PC-9 (cell line): Measurements from ENCODE around the gene SPAM1. TPM values are rescaled to one million over a fixed set of nuclear protein-coding genes. Genes with fewer than 3 reads are reported as not detected.

Source experiments
- BruUV-seq: library from RNA; stranded (reverse); fragments of 400-500 nt; replicated peaks from 2 replicates; lab custom pipeline; 2021; lab: Mats Ljungman, UMichigan
- CTCF ChIA-PET: fragments of 300-600 bp; sonication (Branson Sonifier 250); formaldehyde crosslinking; loops from one replicate; lab custom pipeline; 2022; ENCODE audit warnings: antibody characterized with exemption; lab: Charles Lee
- POLR2A ChIA-PET: fragments of 300-600 bp; sonication (Branson Sonifier 250); formaldehyde crosslinking; loops from one replicate; lab custom pipeline; 2022; ENCODE audit warnings: antibody characterized with exemption; ENCODE audit not compliant: unreplicated experiment; lab: Charles Lee
- DNase-seq, 2 experiments: peaks; one replicate each; pipeline versions ENCODE4 v3.0.0 to v3.0.0-alpha.2; 2015 to 2022; ENCODE audit warnings: mixed read lengths in 1 of 2
- H2AFZ ChIP-seq: fragments of 200-600 bp; sonication (generic); 2 replicates; pipeline ENCODE4 v1.8.1; 2017; ENCODE audit warnings: antibody characterized with exemption
- H3F3A ChIP-seq: fragments of 200-600 bp; sonication (generic); 2 replicates; pipeline ENCODE4 v1.8.1; 2017; ENCODE audit warnings: antibody characterized with exemption, mild to moderate bottlenecking, low read depth; ENCODE audit not compliant: insufficient read depth
- H3K27ac ChIP-seq: fragments of 200-600 bp; sonication (generic); 2 replicates; pipeline ENCODE4 v1.6.1; 2016; ENCODE audit warnings: mixed run types
- H3K27me3 ChIP-seq: fragments of 200-600 bp; sonication (generic); 2 replicates; pipeline ENCODE4 v1.6.1; 2016; ENCODE audit warnings: low read depth, mixed run types; ENCODE audit not compliant: insufficient read depth
- H3K36me3 ChIP-seq: fragments of 200-600 bp; sonication (generic); 2 replicates; pipeline ENCODE4 v1.6.1; 2016; ENCODE audit warnings: low read depth, mixed run types
- H3K4me1 ChIP-seq: fragments of 200-600 bp; sonication (generic); replicated peaks from 2 replicates; pipeline ENCODE4 v1.6.1; 2016; ENCODE audit warnings: mixed run types; ENCODE audit not compliant: insufficient read depth
- H3K4me2 ChIP-seq: fragments of 200-600 bp; sonication (generic); 2 replicates; pipeline ENCODE4 v1.6.1; 2017; ENCODE audit warnings: mixed run types
- H3K4me3 ChIP-seq: fragments of 200-600 bp; sonication (generic); 2 replicates; pipeline ENCODE4 v1.6.1; 2016; ENCODE audit warnings: mixed run types
- H3K79me2 ChIP-seq: fragments of 200-600 bp; sonication (generic); 2 replicates; pipeline ENCODE4 v1.6.1; 2017; ENCODE audit warnings: low read depth, mixed run types
- H3K9me2 ChIP-seq: fragments of 200-600 bp; sonication (generic); 2 replicates; pipeline ENCODE4 v1.8.1; 2017; ENCODE audit warnings: mild to moderate bottlenecking; ENCODE audit not compliant: insufficient read depth
- H3K9me3 ChIP-seq: fragments of 200-600 bp; sonication (generic); 2 replicates; pipeline ENCODE4 v1.8.1; 2016; ENCODE audit warnings: low read depth; ENCODE audit not compliant: insufficient read depth
- H4K20me1 ChIP-seq: fragments of 200-600 bp; sonication (generic); 2 replicates; pipeline ENCODE4 v1.8.1; 2017; ENCODE audit not compliant: insufficient read depth
- EZH2 ChIP-seq: fragments of 200-600 bp; sonication (generic); IDR thresholded peaks from 2 replicates; pipeline ENCODE4 v1.8.0; 2017; ENCODE audit warnings: antibody characterized with exemption, low read depth
- intact Hi-C: fragments of 100-400 bp; cut with micrococcal nuclease; formaldehyde crosslinking; loops from one replicate; pipeline ENCODE4 v1.10.0; 2022; ENCODE audit not compliant: unreplicated experiment
- total RNA-seq: library from RNA; stranded (reverse); gene quantifications from 2 replicates; pipeline ENCODE4 v1.2.3, GENCODE V29; 2021
- TF ChIP-seq, protein P1 (sequence below): fragments of 200-600 bp; sonication (generic); conservative IDR thresholded peaks from 2 replicates; pipeline ENCODE4 v1.6.1; 2017; ENCODE audit warnings: mixed run types, antibody characterized with exemption, mild to moderate bottlenecking, moderate library complexity

SPAM1 gene
- total RNA-seq, 1 experiment from 2014 or later: not detected

GRCh38 chr7:123935436-123936381, 10.7 kb downstream of the SPAM1 start:
- Histone ChIP-seq H3F3A (no peaks in the 10 kb centered on the region), H3K4me1 (peaks cover 8% of the 10 kb centered on the region), H3K36me3 (no peaks in the 10 kb centered on the region), H3K79me2 (no peaks in the 10 kb centered on the region), H3K9me2 (no peaks in the 10 kb centered on the region), H3K4me3 (no peak overlapping the region), H3K9me3 (peaks cover 12% of the 10 kb centered on the region; the same call in 1 of the 2 replicates), H3K27me3 (no peaks in the 10 kb centered on the region), H3K4me2 (no peak overlapping the region), H4K20me1 (no peaks in the 10 kb centered on the region), H2AFZ (no peak overlapping the region), H3K27ac (no peak overlapping the region)
- ChIA-PET POLR2A (no interaction called here), CTCF (no interaction called here)
- TF ChIP-seq EZH2: no peak
- TF ChIP-seq, protein P1, sequence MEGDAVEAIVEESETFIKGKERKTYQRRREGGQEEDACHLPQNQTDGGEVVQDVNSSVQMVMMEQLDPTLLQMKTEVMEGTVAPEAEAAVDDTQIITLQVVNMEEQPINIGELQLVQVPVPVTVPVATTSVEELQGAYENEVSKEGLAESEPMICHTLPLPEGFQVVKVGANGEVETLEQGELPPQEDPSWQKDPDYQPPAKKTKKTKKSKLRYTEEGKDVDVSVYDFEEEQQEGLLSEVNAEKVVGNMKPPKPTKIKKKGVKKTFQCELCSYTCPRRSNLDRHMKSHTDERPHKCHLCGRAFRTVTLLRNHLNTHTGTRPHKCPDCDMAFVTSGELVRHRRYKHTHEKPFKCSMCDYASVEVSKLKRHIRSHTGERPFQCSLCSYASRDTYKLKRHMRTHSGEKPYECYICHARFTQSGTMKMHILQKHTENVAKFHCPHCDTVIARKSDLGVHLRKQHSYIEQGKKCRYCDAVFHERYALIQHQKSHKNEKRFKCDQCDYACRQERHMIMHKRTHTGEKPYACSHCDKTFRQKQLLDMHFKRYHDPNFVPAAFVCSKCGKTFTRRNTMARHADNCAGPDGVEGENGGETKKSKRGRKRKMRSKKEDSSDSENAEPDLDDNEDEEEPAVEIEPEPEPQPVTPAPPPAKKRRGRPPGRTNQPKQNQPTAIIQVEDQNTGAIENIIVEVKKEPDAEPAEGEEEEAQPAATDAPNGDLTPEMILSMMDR: no peak
- intact Hi-C loops: no loop called here
- DNase-seq: no peak
- BruUV-seq: no TSS peak

DNA sequence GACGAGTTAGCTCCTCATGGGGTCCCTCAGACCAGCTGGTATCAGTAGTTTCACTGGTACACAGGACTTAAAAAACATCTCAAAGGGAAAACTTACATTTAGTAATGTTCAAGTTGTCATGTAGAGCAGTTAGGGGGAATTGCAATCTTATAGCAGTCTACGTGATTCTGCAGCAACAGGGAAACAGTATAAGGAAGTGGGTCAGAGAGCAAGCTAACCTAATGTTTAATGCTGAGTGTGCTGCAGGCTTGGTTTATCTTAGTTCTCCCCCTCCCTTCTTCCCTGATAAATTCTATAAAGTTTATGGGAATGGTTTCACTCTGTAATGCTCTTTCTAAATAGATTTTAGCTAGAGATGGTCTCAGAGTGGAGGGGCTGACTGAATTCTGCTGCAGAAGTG, 11.3 kb downstream of the SPAM1 start:
- Histone ChIP-seq H3K27ac (no peak overlapping the region), H3K9me2 (no peaks in the 10 kb centered on the region), H3K79me2 (no peaks in the 10 kb centered on the region), H3K36me3 (no peaks in the 10 kb centered on the region), H2AFZ (no peak overlapping the region), H3F3A (no peaks in the 10 kb centered on the region), H3K4me3 (no peak overlapping the region), H3K27me3 (no peaks in the 10 kb centered on the region), H3K4me2 (no peak overlapping the region), H3K4me1 (peaks cover 10% of the 10 kb centered on the region), H4K20me1 (0 out of 2 replicates have a peak, but pooled peaks cover under 1% of the 10 kb centered on the region), H3K9me3 (peaks cover 12% of the 10 kb centered on the region; the same call in 1 of the 2 replicates)
- POLR2A ChIA-PET: no interaction called here
- intact Hi-C loops: no loop called here
- TF ChIP-seq, protein P1: no peak
- no peak for TF ChIP-seq EZH2
- DNase-seq: no peak
- CTCF ChIA-PET: no interaction called here
- BruUV-seq: no TSS peak

GRCh38 chr7:123939784-123940183, 14.7 kb downstream of the SPAM1 start:
- DNase-seq: no peak
- no peaks in the 10 kb centered on the region for H3K9me2 ChIP-seq
- intact Hi-C loops: no loop called here
- H3K27me3 ChIP-seq: no peaks in the 10 kb centered on the region
- H3K4me3 ChIP-seq: no peak overlapping the region
- H3K4me1 ChIP-seq: peaks cover 21% of the 10 kb centered on the region
- 0 out of 2 replicates have a peak, but pooled peaks cover 3% of the 10 kb centered on the region for H4K20me1 ChIP-seq
- no peak overlapping the region for H3K27ac ChIP-seq
- no peaks in the 10 kb centered on the region for H3F3A ChIP-seq
- H2AFZ ChIP-seq: no peak overlapping the region
- TF ChIP-seq EZH2: no peak
- TF ChIP-seq, protein P1: no peak
- peaks cover 9% of the 10 kb centered on the region; the same call in 1 of the 2 replicates for H3K9me3 ChIP-seq
- H3K4me2 ChIP-seq: no peak overlapping the region
- no peaks in the 10 kb centered on the region for H3K36me3 ChIP-seq
- H3K79me2 ChIP-seq: no peaks in the 10 kb centered on the region
- BruUV-seq: no TSS peak
- CTCF ChIA-PET: no interaction called here
- POLR2A ChIA-PET: no interaction called here
